IPS DF 6.9 (cell line): ENCODE data around the gene PRKAA2.
A peak's percentile ranks its signal among the peaks of the same experiment; 100 is the strongest.

ENCODE experiments used
- DNase-seq: peaks from one replicate; pipeline ENCODE4 v3.0.0-alpha.2; 2013; ENCODE audit warnings: low read depth, low spot score
- H3K27ac ChIP-seq: one replicate; pipeline ENCODE4 v1.5.1; 2013; ENCODE audit warnings: low read length, control low read depth
- H3K27me3 ChIP-seq: 2 replicates; pipeline ENCODE4 v1.6.1; 2013; ENCODE audit warnings: mild to moderate bottlenecking, low read length; ENCODE audit not compliant: control insufficient read depth, insufficient read depth
- H3K36me3 ChIP-seq: 2 replicates; pipeline ENCODE4 v1.6.1; 2013; ENCODE audit warnings: low read length; ENCODE audit not compliant: control insufficient read depth, insufficient read depth
- H3K4me1 ChIP-seq: 2 replicates; pipeline ENCODE4 v1.6.1; 2013; ENCODE audit warnings: low read length; ENCODE audit not compliant: control insufficient read depth, insufficient read depth
- H3K4me3 ChIP-seq: 2 replicates; pipeline ENCODE4 v1.5.1; 2013; ENCODE audit warnings: mild to moderate bottlenecking, low read length
- H3K9me3 ChIP-seq: 2 replicates; pipeline ENCODE4 v1.6.1; 2013; ENCODE audit warnings: low read length, inconsistent platforms; ENCODE audit not compliant: control insufficient read depth, insufficient read depth
- WGBS: extraction: QIAGEN DNeasy Blood & Tissue Kit; methylation state at CpG from one replicate; pipeline ENCODE4 v1.1.7; 2013; ENCODE audit warnings: mixed read lengths, missing lambda C conversion rate; ENCODE audit not compliant: insufficient read length, insufficient coverage; 5-methylcytosine and 5-hydroxymethylcytosine counted together

Gene PRKAA2

GRCh38 chr1:56710646-56711045 is 65.5 kb downstream of the PRKAA2 start:
- no peak overlapping the region for H3K27ac ChIP-seq
- DNase-seq, result no peak

GRCh38 chr1:56712150-56712549 is 67.0 kb downstream of the PRKAA2 start:
- H3K36me3 ChIP-seq, result no peaks in the 10 kb centered on the region
- DNase-seq, result no peak
- H3K27ac ChIP-seq, result no peak overlapping the region
- no CpG with 5 or more reads among the region's 1 CpG for WGBS
- no peaks in the 10 kb centered on the region for H3K27me3 ChIP-seq
- H3K4me1 ChIP-seq, result no peaks in the 10 kb centered on the region
- H3K4me3 ChIP-seq, result no peak overlapping the region
- no peaks in the 10 kb centered on the region for H3K9me3 ChIP-seq

More at GRCh38 chr1:56710646-56711045, 65.5 kb downstream of the PRKAA2 start:
- Histone ChIP-seq H3K9me3 (no peaks in the 10 kb centered on the region), H3K36me3 (no peaks in the 10 kb centered on the region), H3K27me3 (no peaks in the 10 kb centered on the region), H3K4me1 (no peaks in the 10 kb centered on the region), H3K4me3 (no peak overlapping the region)

GRCh38 chr1:56713112-56713511 is 68.0 kb downstream of the PRKAA2 start:
- WGBS, result no CpG with 5 or more reads among the region's 1 CpG
- no peak overlapping the region for H3K27ac ChIP-seq
- no peaks in the 10 kb centered on the region for H3K9me3 ChIP-seq
- H3K4me3 ChIP-seq, result no peak overlapping the region
- H3K4me1 ChIP-seq, result no peaks in the 10 kb centered on the region
- no peaks in the 10 kb centered on the region for H3K27me3 ChIP-seq
- DNase-seq, result no peak
- H3K36me3 ChIP-seq, result no peaks in the 10 kb centered on the region

GRCh38 chr1:56715156-56715555 is 70.0 kb downstream of the PRKAA2 start:
- no peaks in the 10 kb centered on the region for H3K36me3 ChIP-seq
- H3K9me3 ChIP-seq, result no peaks in the 10 kb centered on the region
- no peaks in the 10 kb centered on the region for H3K27me3 ChIP-seq
- H3K27ac ChIP-seq, result no peak overlapping the region
- no peak for DNase-seq
- H3K4me1 ChIP-seq, result no peaks in the 10 kb centered on the region
- no peak overlapping the region for H3K4me3 ChIP-seq
- WGBS, result no CpG with 5 or more reads among the region's 1 CpG

- Histone ChIP-seq H3K4me3 (no peak overlapping the region), H3K27me3 (no peaks in the 10 kb centered on the region), H3K9me3 (no peaks in the 10 kb centered on the region), H3K4me1 (no peaks in the 10 kb centered on the region), H3K27ac (no peak overlapping the region), H3K36me3 (no peaks in the 10 kb centered on the region)
- no CpG with 5 or more reads among the region's 1 CpG for WGBS
- DNase-seq, result no peak
Observed at GRCh38 chr1:56719171-56719570, 74.1 kb downstream of the PRKAA2 start.

- Histone ChIP-seq H3K27ac (no peak overlapping the region), H3K4me3 (no peak overlapping the region), H3K4me1 (no peaks in the 10 kb centered on the region), H3K27me3 (no peaks in the 10 kb centered on the region), H3K9me3 (no peaks in the 10 kb centered on the region), H3K36me3 (no peaks in the 10 kb centered on the region)
- DNase-seq, result no peak
Observed at GRCh38 chr1:56726706-56727105, 81.6 kb downstream of the PRKAA2 start.

GRCh38 chr1:56728964-56729363 is 83.8 kb downstream of the PRKAA2 start:
- H3K4me3 ChIP-seq, result no peak overlapping the region
- no peaks in the 10 kb centered on the region for H3K27me3 ChIP-seq
- no CpG with 5 or more reads among the region's 2 CpGs for WGBS
- DNase-seq, result no peak
- no peaks in the 10 kb centered on the region for H3K9me3 ChIP-seq
- H3K36me3 ChIP-seq, result no peaks in the 10 kb centered on the region
- H3K27ac ChIP-seq, result no peak overlapping the region
- no peaks in the 10 kb centered on the region for H3K4me1 ChIP-seq

GRCh38 chr1:56745231-56745630 is 100.1 kb downstream of the PRKAA2 start:
- no peak overlapping the region for H3K27ac ChIP-seq
- H3K36me3 ChIP-seq, result no peaks in the 10 kb centered on the region
- 100% methylated on average over 1 of the region's 3 CpGs for WGBS
- no peaks in the 10 kb centered on the region for H3K4me1 ChIP-seq
- H3K27me3 ChIP-seq, result no peaks in the 10 kb centered on the region
- no peak overlapping the region for H3K4me3 ChIP-seq
- no peaks in the 10 kb centered on the region for H3K9me3 ChIP-seq
- DNase-seq, result no peak

GRCh38 chr1:56754708-56755479 is 109.8 kb downstream of the PRKAA2 start:
- no peaks in the 10 kb centered on the region for H3K36me3 ChIP-seq
- no peaks in the 10 kb centered on the region for H3K4me1 ChIP-seq
- DNase-seq, result no peak
- no peak overlapping the region for H3K4me3 ChIP-seq
- no peaks in the 10 kb centered on the region for H3K27me3 ChIP-seq
- no peak overlapping the region for H3K27ac ChIP-seq
- WGBS, result no CpG with 5 or more reads among the region's 1 CpG
- H3K9me3 ChIP-seq, result no peaks in the 10 kb centered on the region

GRCh38 chr1:56755911-56756310 is 110.8 kb downstream of the PRKAA2 start:
- no CpG with 5 or more reads among the region's 2 CpGs for WGBS
- Histone ChIP-seq H3K4me1 (no peaks in the 10 kb centered on the region), H3K4me3 (no peak overlapping the region), H3K9me3 (no peaks in the 10 kb centered on the region), H3K36me3 (no peaks in the 10 kb centered on the region), H3K27ac (no peak overlapping the region), H3K27me3 (no peaks in the 10 kb centered on the region)
- no peak for DNase-seq

- Histone ChIP-seq H3K27me3 (no peaks in the 10 kb centered on the region), H3K9me3 (no peaks in the 10 kb centered on the region), H3K4me1 (no peaks in the 10 kb centered on the region), H3K27ac (no peak overlapping the region), H3K36me3 (no peaks in the 10 kb centered on the region), H3K4me3 (no peak overlapping the region)
- peak; percentile 7 for DNase-seq
Observed at GRCh38 chr1:56758135-56758534, 113.0 kb downstream of the PRKAA2 start.
